ENCODE measurements around the gene ITSN2. TPM values are rescaled to one million over a fixed set of nuclear protein-coding genes. Genes with fewer than 3 reads are reported as not detected.
"Not testable (repeated sequence)": the region's sequence is repeated elsewhere in the genome, so short reads cannot be mapped to it uniquely, and the experiment has no call there.

Gene ITSN2
- total RNA-seq, 2 experiments from 2014 or later = 59.0 to 61.6 TPM

GRCh38 chr2:24203029-24203786 lies 157.1 kb downstream of the ITSN2 start:
- ChIA-PET POLR2A (no interaction called here), CTCF (interaction anchor here (0.9 kb wide), 1 partner anchor 9 kb away, joined by 3 read pairs; no protein-coding TSS in a partner anchor)

- CTCF ChIA-PET = no interaction called here
These were observed 159.5 kb downstream of the ITSN2 start for GRCh38 chr2:24200799-24201198.

GRCh38 chr2:24199968-24200590 lies 160.3 kb downstream of the ITSN2 start:
- CTCF ChIA-PET = no interaction called here
- POLR2A ChIA-PET = no interaction called here

More at GRCh38 chr2:24200799-24201198, 159.5 kb downstream of the ITSN2 start:
- POLR2A ChIA-PET = no interaction called here

GRCh38 chr2:24197213-24197612 lies 163.1 kb downstream of the ITSN2 start:
- POLR2A ChIA-PET, CTCF ChIA-PET: not testable (repeated sequence)

GRCh38 chr2:24191848-24192247 lies 168.5 kb downstream of the ITSN2 start:
- POLR2A ChIA-PET = no interaction called here
- CTCF ChIA-PET = no interaction called here

GRCh38 chr2:24191156-24191555 lies 169.2 kb downstream of the ITSN2 start:
- CTCF ChIA-PET = no interaction called here
- POLR2A ChIA-PET = no interaction called here

- CTCF ChIA-PET = no interaction called here
- POLR2A ChIA-PET = no interaction called here
These were observed 169.8 kb downstream of the ITSN2 start for GRCh38 chr2:24190503-24190902.

GRCh38 chr2:24189551-24189950 lies 170.8 kb downstream of the ITSN2 start:
- POLR2A ChIA-PET = no interaction called here
- CTCF ChIA-PET = no interaction called here

- ChIA-PET CTCF (no interaction called here), POLR2A (no interaction called here)
These were observed 176.8 kb downstream of the ITSN2 start for GRCh38 chr2:24183366-24184069.

GRCh38 chr2:24182507-24182906 lies 177.8 kb downstream of the ITSN2 start:
- CTCF ChIA-PET = no interaction called here

GRCh38 chr2:24181849-24182248 lies 178.5 kb downstream of the ITSN2 start:
- CTCF ChIA-PET = no interaction called here
- POLR2A ChIA-PET = no interaction called here

More at GRCh38 chr2:24182507-24182906, 177.8 kb downstream of the ITSN2 start:
- POLR2A ChIA-PET = no interaction called here

- ChIA-PET CTCF (no interaction called here), POLR2A (no interaction called here)
These were observed 180.7 kb downstream of the ITSN2 start for GRCh38 chr2:24179683-24180082.

- ChIA-PET CTCF (no interaction called here), POLR2A (no interaction called here)
These were observed 184.0 kb downstream of the ITSN2 start for GRCh38 chr2:24176326-24176725.

GRCh38 chr2:24175631-24176187 lies 184.6 kb downstream of the ITSN2 start:
- POLR2A ChIA-PET = no interaction called here
- CTCF ChIA-PET = no interaction called here

GRCh38 chr2:24174851-24175277 lies 185.5 kb downstream of the ITSN2 start, which contains the start of gene FAM228A:
TSS of gene FAM228A (plus strand) at chr2:24175053. CDS start at chr2:24175481, 428 bp downstream.
- ChIA-PET CTCF (no interaction called here), POLR2A (no interaction called here)

- CTCF ChIA-PET = no interaction called here
These were observed 191.3 kb downstream of the ITSN2 start for GRCh38 chr2:24169023-24169422.

GRCh38 chr2:24164416-24164973 lies 195.8 kb downstream of the ITSN2 start:
- POLR2A ChIA-PET = no interaction called here
- CTCF ChIA-PET = interaction anchor here (0.7 to 1.8 kb wide), 5 partner anchors 53 to 342 kb away, joined by 3 to 5 read pairs (median 4); partner anchors contain the start of gene TP53I3

More at GRCh38 chr2:24169023-24169422, 191.3 kb downstream of the ITSN2 start:
- POLR2A ChIA-PET = no interaction called here

- ChIA-PET POLR2A (no interaction called here), CTCF (interaction anchor here (0.7 to 1.8 kb wide), 5 partner anchors 53 to 341 kb away, joined by 3 to 5 read pairs (median 4); partner anchors contain the start of gene TP53I3)
These were observed 196.7 kb downstream of the ITSN2 start for GRCh38 chr2:24163601-24164000.

- CTCF ChIA-PET = interaction anchor here (0.6 to 1.8 kb wide), 4 partner anchors 79 to 335 kb away, joined by 3 to 5 read pairs (median 3); partner anchors contain the start of gene TP53I3
- POLR2A ChIA-PET = no interaction called here
These were observed 197.2 kb downstream of the ITSN2 start for GRCh38 chr2:24163186-24163585.

GRCh38 chr2:24162494-24162893 lies 197.8 kb downstream of the ITSN2 start:
- ChIA-PET CTCF (interaction anchor here (0.6 to 1.8 kb wide), 2 partner anchors 79 to 313 kb away, joined by 3 to 5 read pairs; partner anchors contain the start of gene TP53I3), POLR2A (no interaction called here)
